Left hindlimb (tissue), 1 donor: ENCODE results near the gene AFAP1.

Source experiments
- DNase-seq: peaks from one replicate; pipeline ENCODE4 v3.0.0-alpha.2; 2018

AFAP1 gene

DNA sequence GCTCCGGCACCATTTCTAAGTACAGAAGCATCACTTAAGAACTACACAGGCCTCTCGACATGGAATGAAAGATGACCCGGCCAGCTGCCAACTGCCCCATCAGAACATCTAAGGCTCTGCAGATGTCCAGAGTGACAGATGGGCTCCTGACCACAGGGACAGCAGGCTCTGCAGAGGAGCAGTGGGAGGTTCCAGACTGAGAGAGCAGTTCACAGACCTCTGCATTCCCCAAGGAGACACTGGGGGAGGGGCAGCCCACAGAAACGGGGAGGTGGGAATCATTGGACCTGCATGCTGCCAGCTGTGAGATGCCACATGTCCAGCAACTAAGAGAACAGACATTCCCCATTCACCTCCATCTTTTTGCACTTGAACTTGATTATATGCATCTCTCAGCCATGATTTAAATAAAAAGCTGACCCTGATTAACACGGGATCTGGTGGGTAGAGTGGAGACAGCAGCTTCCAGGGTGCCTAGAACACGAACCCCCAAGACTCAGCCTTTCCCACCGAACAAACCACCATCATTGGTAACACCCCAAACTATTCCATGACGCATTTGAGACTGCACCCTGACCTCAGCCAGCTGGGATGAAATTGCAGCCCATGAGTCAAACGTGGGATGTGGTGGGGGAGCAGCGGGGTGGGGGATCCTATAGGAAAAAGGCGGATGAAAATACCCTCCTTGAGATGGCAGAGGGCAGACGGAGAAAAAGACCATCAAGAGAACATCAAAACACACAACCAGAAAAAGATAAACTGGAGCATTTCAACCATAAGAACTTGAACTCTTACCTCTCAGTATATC is 47.2 kb downstream of the AFAP1 start:
- no peak for DNase-seq

DNA sequence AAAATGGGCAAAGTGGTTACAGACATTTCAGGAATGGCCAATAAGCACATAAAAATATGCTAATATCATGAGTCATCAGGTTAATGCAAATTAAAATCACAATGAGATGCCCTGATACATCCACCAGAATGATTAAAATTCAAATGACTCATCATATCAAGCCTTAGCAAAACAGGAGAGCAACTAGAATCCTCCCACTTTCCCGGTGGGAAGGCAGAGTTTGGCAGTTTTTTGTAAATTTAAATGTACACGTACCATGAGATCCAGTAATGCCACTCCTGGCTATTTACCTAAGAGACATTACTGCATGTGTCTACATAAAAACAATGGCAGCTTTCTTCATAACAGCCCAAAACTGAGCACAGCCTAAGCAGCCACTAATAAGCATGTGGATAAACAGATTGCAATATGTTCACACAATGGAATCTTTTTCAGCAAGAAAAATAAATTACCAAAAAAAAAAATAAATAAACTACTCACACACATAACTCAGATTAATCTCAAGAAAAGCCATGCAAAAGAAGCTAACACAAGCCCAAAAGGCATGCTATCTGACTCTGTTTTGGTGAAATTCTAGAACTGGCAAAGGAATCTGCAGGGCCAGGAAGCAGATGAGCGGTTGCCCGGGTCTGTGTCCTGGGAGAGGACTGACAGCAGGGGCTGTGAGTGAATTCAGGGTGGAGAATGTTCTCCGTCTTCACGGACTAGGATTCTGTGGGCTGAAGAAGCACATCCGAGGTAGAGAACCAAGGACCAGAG is 48.8 kb downstream of the AFAP1 start:
- DNase-seq: no peak

DNA sequence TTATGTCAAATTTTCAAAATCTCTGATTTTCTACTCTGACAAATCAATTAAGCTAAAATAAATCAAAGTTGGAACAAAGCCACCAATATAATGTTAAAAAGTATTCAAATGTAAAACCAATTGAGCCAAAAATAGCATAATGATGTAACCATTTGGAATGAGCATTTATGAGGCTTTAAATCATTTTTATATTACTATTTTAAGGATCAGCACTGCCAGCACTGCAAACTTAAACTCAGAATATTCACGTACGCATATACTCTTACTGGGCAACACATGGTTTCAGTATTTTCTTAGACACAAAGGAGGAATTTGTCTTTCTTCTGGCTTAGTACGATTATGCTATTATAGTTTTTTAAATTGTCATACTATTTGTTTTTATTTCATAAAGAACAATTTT is 52.2 kb downstream of the AFAP1 start:
- DNase-seq: no peak

DNA sequence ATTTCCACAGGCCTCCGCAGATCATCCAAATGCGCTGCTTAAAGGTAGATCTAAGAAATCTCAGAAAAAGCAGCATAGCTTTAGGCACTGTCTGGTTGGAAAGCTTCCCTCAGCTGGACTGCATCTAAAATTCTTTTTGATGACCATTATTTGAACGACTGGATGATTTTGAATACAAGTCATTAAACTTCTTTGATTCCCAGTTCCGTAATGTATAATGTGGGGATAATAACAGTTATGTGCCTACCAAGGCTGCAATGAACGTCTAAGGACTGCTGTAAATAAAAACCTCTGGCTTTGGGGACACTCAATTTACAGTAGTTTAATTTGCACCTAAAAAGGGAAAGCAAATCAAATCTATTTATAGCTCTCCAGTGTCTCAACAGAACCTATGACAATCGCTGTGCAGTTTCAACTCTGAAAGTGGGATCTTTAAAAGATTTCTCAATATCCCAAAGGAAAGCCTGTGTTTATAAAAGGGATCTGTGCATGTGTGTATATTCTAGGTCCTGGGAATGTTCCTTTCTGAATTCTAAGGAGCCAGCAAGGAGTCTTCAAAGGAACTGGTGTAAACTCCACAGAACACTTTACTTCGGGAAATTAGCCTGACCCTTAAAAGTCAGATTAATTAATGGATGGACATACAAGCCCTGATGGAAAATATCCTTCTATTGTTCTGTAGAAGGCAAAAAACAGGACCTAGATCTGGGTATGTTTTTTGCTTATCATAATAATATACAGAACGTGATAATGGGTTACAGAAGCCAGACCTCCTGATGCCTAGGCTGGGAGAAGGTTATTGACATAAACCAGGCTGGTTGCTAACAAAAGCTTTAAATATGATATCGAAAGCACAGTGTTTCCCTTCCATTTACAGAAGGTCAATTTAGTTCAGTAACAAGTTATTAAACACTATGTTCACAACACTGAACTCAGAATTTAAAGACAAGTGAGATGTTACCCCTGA is 53.4 kb downstream of the AFAP1 start:
- DNase-seq: no peak

DNA sequence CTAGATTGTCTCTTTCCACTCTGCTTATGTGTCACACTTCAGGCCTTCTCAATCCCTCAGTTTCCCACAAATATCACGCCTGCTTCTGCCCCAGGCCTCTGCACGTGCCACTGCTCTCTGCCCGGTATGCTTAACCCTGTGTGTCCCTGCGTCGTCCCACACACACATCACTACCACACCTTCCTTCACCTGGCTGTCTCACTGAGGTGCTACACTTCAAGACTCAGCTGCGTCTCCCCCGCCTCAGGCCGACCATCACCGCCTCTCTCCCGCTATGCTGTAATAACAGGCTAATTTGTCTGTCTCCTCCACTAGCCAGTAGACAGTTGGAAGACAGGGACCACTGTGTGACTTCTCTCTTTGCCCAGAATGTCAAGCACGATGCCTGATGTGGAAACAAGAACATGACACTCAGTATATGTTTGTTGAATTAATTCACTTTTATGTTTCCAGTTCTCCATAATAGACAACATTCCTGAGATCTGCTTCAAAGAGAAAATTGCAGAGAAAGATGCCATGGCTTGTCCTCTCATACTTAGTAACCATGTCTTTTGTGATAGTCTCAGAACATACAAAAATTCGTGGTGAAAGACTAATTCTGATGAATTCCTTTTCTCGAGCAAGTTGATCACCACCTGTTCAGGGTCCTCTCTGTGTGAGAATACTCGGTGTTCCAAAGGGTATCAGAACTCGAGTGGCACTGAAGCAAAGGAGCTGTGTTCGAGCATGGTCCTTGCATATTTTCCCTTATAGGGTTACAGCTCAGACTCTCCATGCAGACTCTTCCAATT is 54.2 kb downstream of the AFAP1 start:
- DNase-seq: no peak

DNA sequence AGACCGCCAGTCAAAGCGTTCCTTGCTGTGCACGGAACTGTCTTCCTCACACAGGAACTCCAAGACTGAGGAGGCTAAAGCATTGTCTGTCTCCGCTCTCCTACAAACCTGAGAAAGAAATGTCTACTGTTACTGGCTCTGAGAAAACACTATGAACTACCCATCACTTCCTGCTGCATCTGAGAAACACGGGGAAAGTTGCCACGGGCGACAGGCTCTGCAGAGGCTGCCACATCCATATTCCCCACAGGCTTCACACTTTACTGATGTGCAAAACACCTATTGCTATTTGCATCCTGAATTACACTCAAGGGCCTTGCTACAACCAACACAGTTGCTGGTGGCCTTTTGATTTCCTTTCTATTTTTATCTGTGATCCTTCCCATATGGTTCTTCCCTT is 59.0 kb downstream of the AFAP1 start:
- no peak for DNase-seq

DNA sequence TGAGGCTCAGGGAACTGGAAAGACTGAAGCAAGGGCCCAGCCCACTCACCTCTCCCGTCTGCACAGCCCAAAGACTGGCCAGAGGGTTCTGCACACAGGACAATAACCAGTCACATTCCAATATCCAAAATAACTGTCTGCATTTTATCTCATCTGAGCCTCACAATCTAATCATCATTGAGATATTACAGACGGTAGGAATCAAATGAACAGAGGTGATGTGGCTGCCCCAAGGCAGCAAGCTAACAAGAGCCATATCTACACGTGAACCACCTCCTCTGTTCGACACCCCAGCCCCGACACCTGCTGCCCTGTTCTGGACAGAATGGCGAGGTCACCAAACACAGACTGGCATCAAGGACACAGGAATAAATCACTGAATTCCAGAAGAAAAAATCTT is 60.5 kb downstream of the AFAP1 start:
- DNase-seq: no peak

DNA sequence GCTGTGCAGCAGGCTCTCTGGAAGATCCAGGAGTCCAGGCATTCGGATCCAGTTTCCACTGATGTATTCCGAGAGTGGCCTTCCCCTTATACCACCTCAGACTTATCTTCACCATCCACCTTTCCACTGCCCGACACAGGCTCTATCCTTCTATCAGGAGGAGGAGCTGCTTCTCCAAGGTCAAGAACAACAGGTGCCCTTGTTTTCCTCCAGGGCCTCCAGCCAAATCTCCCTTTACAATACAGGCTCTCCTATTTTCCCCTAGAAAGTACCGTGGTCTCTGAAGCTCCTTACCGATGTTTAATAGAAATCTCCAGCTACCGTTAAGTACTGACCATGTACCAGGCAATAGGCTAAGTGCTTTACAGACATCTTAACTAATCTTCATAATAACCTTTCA is 61.3 kb downstream of the AFAP1 start:
- no peak for DNase-seq

DNA sequence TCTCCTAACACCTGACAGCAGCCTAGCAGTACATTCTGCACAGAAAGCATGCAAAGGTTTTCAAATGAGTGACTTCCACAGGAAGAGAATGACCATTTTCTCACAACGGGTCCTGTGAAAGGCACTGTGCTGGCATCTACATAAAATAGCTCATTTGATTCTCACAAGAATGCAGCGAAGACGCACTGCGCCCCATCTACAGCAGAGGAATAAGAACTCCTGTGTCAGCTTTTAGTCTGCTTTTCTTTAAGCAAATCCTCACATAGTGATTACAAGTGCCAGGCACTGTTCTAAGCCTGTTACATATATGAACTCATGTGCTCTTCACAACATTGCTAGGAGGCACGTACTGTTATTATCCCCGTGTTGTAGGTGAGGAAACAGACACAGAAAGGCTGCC is 62.5 kb downstream of the AFAP1 start:
- no peak for DNase-seq

DNA sequence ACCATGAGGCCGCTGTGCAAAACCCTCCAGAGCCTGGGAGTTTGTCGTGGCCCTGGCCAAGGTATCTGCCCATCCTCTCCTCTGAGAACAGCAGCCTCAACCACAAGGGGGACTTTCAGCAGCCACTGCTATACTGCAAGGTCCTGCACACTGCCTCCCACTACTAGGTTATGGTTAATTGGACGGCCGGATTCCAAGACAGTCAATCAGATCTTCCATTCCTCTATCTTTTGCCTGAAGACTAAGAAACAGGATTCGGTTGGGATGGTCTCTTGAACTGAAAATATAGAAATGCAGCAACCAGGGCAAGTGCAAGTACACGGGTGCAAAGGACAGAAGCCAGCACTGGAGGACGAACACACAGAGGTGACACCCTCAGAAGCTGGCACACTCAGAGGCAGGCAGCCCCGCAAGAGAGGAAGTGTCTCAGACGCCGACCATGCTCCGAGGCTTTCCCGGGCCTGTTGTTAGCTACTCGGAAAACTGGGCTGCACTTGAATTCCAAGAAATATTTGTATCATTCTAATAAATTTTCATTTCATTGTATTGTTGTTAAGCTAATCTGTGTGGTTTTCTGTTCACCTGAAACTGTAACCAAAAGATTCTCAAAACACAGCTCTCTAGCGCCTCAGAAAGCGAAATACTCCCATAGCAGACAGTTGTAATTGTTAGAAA is 63.3 kb downstream of the AFAP1 start:
- DNase-seq: no peak

DNA sequence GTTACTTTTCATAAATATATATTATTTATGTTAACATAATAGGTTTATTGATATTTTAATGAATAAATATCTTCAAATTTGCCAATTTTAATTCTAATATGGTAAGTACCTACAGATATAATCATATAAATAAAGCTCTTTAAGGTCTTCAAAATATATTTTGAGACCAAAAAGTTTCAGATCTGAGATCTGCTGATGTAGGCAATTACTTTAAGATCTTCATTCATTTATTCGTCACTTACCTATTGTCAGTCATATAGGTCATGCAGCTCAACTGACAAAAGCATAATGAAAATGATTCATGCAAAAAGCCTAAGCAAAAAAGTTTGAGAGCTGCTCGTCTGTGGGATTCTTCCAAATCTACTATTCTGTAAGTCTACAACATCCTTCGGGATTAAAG is 64.8 kb downstream of the AFAP1 start:
- DNase-seq: no peak

DNA sequence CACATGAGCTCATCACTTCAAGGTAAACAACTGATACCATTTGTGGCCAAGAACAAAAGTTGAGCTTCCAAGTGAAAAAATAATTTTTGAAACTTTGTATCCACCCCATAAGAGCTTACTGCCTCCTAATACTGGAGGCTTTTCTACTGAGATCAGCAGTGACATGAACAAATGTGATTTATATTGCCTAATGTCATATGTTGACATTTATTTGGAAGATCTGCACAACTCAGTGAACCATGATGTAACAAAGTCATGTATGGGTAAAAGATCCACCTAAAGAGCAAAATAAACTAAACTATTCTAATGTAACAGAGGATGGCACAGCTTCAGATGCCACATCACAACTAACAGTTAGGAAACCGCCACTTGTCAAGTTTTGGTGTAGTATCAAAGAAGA is 65.8 kb downstream of the AFAP1 start:
- DNase-seq: no peak

DNA sequence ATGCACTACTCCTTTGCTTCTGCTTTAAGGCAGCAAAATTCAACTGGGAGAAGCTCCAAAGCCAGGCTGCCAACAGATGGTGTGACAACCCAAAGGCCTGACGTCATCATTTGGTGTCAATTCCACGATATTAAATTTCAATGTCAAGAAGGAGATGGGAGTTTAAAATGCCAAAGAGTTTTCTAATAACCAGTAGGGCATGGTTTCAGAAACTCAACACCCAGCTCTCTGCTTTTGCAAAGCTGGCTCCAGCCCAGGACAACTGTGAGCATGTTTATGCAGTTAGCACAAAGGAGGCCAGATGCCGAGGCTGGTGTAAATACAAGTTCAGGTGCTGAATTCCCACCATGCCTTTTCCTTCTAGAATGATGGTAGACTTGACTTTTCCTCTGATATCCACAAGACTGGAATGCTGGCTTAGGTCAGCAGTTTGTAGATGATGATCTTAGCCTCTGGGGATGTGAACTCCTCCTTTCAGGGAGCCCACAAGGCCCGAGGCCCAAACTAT is 67.3 kb downstream of the AFAP1 start:
- peak; percentile 73 for DNase-seq

DNA sequence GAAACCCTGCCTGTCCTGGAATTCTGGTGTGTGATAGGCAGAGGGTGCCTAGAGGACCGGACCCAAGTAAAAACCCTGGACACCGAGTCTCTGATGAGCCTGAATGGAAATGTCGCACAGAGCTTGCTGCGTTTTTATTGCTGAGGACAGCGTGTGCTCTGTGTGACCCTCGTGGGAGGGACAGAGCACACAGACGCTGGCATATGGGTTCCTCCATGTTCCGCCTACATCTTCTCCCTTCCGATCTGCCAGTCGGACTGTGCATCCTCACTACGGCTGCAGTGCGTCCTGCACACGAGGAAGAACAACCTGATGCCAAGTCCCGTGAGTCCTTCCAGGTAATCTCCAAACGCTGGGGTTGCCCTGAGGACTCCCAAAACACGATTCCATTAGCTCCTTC is 68.3 kb downstream of the AFAP1 start:
- no peak for DNase-seq

DNA sequence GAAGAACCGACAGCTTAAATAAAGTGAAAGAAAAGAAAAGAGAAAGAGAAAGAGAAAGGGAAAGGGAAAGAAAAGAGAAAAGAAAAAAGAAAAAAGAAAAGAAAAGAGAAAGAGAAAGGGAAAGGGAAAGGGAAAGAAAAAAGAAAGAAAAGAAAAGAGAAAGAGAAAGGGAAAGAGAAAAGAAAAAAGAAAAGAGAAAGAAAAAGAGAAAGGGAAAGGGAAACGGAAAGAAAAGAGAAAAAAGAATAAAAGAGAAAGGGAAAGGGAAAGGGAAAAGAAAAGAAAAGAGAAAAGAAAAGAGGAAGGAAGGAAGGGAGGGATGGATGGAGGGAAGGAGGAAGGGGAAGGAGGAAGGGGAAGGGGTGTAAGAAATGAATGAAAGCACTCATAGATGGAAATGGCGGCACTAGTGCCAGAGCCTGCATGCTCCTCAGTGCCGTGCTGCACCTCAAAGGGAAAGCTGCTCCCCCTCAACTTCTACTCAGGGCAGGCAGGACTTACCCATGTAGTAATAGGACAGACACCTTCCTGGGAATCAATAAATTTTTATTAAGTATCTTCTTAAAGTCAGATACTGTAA is 70.7 kb downstream of the AFAP1 start:
- no peak for DNase-seq

DNA sequence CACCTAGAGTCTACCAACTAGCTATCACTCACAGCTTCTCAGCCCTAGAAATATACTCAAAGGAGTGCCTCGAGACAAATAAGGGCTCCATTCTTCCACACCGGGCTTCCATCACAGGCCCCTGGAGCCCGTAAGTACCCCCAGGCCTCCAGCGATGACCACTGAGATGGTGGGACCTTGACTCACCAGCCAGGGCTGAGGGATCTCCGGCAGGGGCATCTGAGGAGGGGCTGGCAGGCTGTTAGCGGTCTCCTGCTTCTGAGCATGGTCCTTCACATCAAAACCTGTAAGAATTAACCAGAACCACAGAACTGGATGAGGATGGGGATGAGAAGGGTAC is 71.3 kb downstream of the AFAP1 start:
- no peak for DNase-seq

DNA sequence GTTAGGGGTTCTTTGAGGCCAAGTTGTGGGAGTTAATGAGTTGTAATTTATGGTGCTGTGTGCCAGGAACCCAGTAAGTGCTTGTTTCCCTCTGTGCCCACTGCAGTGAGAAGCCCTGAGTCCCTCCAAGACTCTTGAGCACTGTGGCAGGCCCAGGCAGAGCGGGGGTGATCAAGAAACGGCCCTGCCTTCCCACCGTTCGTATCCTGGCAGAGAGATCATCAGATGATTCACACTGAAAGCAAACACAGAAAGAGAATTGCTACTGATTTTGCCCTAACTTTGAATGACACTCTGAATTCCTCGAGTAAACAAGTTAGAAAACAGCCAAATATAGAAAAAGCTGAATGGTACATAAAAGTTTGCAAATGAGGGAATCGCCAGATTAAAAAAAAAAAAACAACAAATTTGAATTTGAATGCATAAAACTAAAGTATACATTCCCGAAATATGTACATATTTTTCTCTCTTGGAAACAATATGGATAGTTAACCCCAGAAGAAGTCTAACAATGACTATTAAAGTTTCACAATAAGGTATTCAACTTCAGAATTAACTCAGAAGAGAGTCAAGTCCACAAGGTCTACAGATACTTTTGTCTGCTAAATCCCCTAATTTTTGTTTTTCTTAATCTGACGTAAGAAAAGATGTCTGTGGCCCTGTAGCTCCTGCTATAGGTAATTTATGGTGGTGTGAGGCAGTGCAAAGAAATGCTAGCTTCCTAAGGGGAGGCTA is 71.8 kb downstream of the AFAP1 start:
- DNase-seq: no peak

DNA sequence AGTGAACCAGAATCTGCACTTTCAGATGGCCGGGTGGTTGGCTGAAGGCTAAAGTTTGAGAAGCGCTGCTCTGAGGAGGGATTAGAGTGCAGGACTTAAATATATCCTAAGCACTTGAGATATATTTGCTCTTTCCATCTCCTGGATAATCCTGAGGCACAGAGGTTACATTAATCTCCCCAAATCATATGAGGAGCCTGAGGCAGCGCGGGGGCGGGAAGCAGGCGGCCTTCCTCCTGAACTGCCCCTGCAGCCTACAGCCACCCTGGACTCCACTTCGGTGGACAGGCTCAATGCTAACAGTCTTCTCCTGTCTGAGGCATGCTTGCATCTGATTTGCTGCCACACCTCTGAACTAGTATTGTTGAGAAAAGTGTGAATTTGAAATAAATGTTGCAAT is 72.5 kb downstream of the AFAP1 start:
- DNase-seq: no peak

DNA sequence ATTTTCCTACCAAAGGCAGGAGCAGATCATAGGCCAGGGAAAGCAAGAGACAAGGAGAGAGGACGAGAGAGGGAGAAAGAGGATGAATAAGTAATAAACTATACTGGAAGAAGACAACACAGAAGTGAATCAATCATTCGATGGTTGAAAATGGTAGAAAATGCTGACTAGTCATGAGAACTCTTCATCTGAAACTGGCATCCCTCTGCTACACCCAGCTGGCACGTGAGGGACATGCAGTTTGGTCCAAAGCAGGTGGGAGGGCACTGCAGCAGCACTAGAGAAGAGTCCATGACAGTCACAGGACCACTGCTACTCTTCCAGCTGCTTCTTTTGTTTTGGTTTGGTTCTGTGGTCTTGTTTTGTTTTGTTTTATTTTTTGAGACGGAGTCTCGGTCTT is 74.1 kb downstream of the AFAP1 start:
- DNase-seq: no peak

DNA sequence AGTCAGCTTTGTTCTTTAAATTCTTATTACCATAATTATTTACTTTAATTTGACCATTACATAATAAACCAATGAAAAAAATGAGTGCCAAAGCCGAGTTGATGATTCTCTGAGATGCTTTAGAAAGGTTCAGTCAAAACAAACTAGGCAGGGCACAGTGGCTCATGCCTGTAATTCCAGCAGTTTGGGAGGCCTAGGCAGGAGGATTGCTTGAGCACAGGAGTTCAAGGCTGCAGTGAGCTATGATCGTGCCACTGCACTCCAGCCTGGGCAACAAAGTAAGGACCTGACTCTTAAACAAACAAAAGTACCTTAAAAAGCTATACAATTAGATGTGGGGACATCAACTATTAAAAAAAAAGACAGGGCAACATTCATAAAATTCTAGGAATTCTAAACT is 75.0 kb downstream of the AFAP1 start:
- DNase-seq: no peak
